Measurements from ENCODE around the gene AQP2.
A peak's percentile ranks its signal among the peaks of the same experiment; 100 is the strongest.
"Not testable (repeated sequence)": the region's sequence is repeated elsewhere in the genome, so short reads cannot be mapped to it uniquely, and the experiment has no call there.

The AQP2 gene

GRCh38 chr12:49971141-49971540, 20.6 kb downstream of the AQP2 start:
- DNase-seq, result no peak

- DNase-seq, result no peak
Measured at GRCh38 chr12:49972129-49972528, 21.6 kb downstream of the AQP2 start.

GRCh38 chr12:49972641-49973360, 22.3 kb downstream of the AQP2 start, which contains the start of gene AQP6:
Gene AQP6 (plus strand): TSS chr12:49972947. CDS start chr12:49973174, 227 bp downstream.
- DNase-seq, result no peak

GRCh38 chr12:49973361-49973830, 22.9 kb downstream of the AQP2 start:
- DNase-seq, result no peak

- DNase-seq, result peak in 1 of 2 donors; percentile 37
Measured at GRCh38 chr12:49974231-49974675, 23.7 kb downstream of the AQP2 start.

GRCh38 chr12:49974677-49975317, 24.3 kb downstream of the AQP2 start:
- no peak for DNase-seq

- no peak for DNase-seq
Measured at GRCh38 chr12:49975318-49975761, 24.8 kb downstream of the AQP2 start.

- peak in 1 of 2 donors; percentile 68 for DNase-seq
Measured at GRCh38 chr12:49976557-49976956, 26.0 kb downstream of the AQP2 start.

- no peak for DNase-seq
Measured at GRCh38 chr12:49978125-49978524, 27.6 kb downstream of the AQP2 start.

- no peak for DNase-seq
Measured at GRCh38 chr12:49979016-49979586, 28.6 kb downstream of the AQP2 start.

- no peak for DNase-seq
Measured at GRCh38 chr12:49979791-49980190, 29.3 kb downstream of the AQP2 start.

- no peak for DNase-seq
Measured at GRCh38 chr12:49980501-49981349, 30.2 kb downstream of the AQP2 start.

GRCh38 chr12:49982246-49983087, 31.9 kb downstream of the AQP2 start:
- peak; percentile 49 to 66 for DNase-seq

GRCh38 chr12:49983892-49984291, 33.4 kb downstream of the AQP2 start:
- peak; percentile 48 to 61 for DNase-seq

GRCh38 chr12:49984476-49985359, 34.2 kb downstream of the AQP2 start:
- DNase-seq, result no peak

- no peak for DNase-seq
Measured at GRCh38 chr12:49985981-49986380, 35.4 kb downstream of the AQP2 start.

- peak; percentile 47 to 80 for DNase-seq
Measured at GRCh38 chr12:49986476-49986875, 35.9 kb downstream of the AQP2 start.

- DNase-seq, result peak; percentile 33 to 66
Measured at GRCh38 chr12:49987625-49988303, 37.2 kb downstream of the AQP2 start.

GRCh38 chr12:49989400-49989799, 38.9 kb downstream of the AQP2 start:
- DNase-seq, result not testable (repeated sequence)

GRCh38 chr12:49990273-49990672, 39.7 kb downstream of the AQP2 start:
- DNase-seq, result peak; percentile 79 to 86
